ENCODE data around the gene AP1S1. TPM values are rescaled to one million over a fixed set of nuclear protein-coding genes. Genes with fewer than 3 reads are reported as not detected.

Gene AP1S1
- total RNA-seq, 2 experiments from 2014 or later, result 3.0 to 3.9 TPM

DNA sequence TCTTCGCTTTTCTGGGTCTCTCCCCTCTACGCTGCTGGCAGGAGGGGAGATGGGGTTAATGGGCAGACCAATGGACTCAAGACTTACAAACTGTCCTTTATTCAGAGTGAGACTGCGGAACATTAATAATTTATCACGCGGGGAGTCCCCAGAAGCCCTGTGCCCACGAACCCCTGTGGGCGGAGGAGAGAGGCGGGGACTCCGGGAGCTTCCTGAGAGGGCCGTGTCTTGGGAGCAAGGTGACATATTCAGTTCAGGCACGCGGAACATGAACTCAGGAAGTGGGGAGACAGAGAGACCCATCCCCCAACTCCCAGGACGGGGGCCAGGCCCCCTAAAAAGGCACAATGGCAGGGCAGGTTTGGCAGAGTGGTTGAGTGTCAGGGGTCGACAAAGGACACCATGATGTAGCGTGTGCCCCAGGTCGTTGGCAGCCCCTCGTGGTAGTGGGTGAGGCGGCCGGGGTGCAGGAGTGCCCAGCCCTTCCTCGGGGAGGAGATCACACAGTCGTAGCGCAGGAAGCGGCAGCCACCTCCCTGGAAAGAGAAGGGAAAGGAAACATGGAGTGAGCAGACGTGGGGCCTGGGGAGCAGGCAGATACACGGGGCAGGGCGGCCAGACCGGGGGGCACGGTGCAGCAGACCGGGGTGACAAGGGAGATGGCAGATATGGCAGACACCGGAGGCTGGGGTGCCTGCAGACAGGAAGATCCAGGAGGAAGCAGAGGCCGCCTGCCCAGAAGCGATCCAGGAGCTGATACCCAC, 51.8 kb downstream of the AP1S1 start:
- no peak overlapping the region for H3K4me3 Mint-ChIP-seq

DNA sequence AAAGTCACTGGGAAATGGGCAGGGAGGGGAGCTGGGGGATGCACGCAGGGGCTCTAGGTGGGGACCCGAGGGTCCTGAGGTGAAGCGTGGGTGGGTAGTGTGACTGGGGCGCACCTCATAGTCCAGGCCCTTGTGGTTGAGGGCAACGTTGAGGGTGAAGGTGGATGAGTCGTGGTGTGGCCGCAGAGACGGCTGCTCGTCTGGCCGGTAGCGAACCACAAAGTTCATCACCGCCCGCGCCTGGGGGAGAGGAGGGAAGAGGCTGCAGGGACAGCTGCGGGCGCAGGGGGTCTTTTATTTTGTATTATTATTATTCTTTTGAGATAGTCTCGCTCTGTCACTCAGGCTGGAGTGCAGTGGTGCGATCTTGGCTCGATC, 52.4 kb downstream of the AP1S1 start:
- Mint-ChIP-seq H3K27ac (no peak overlapping the region), H3K27me3 (peaks cover 17% of the 10 kb centered on the region), H3K36me3 (ENCODE audit: low read depth) (peaks cover 23% of the 10 kb centered on the region), H3K4me3 (no peak overlapping the region), H3K4me1 (ENCODE audit: low read depth) (peaks cover 9% of the 10 kb centered on the region), H3K9me3 (no peaks in the 10 kb centered on the region)
- ATAC-seq (ENCODE audit: poor library complexity) (no peak), DNase-seq (no peak)
- peaks cover 18% of the 10 kb centered on the region for H3K36me3 ChIP-seq (ENCODE audit: insufficient read depth, low read length)
- ChIA-PET POLR2A (interaction anchor here (0.6 kb wide), 1 partner anchor 501 kb away, joined by 3 read pairs; the partner anchor contains the start of gene POP7), CTCF (no interaction called here)
- H3K4me3 ChIP-seq (ENCODE audit: low read length), result no peak overlapping the region
- H3K4me1 ChIP-seq (ENCODE audit: insufficient read depth, low read length), result peaks cover 28% of the 10 kb centered on the region
- TF ChIP-seq CTCF (IDR thresholded peaks at IDR 0.05), result no peak
- H3K9me3 ChIP-seq (ENCODE audit: control insufficient read depth in 1 of 2, insufficient read depth in 1 of 2, low read length in 2 of 2), result peaks cover 0 to 6% of the 10 kb centered on the region in 2 experiments
- no peak overlapping the region for H3K27ac ChIP-seq (ENCODE audit: low read depth in 1 of 2, low read length in 2 of 2)
- H3K27me3 ChIP-seq (ENCODE audit: control insufficient read depth in 1 of 2, insufficient read depth in 2 of 2, low read length in 2 of 2), result peaks cover 5 to 12% of the 10 kb centered on the region in 2 experiments
- intact Hi-C loops (cut with DNase I, micrococcal nuclease), result no loop called here

More for the DNA sequence above, 51.8 kb downstream of the AP1S1 start:
- Histone ChIP-seq H3K27me3 (ENCODE audit: control insufficient read depth in 1 of 2, insufficient read depth in 2 of 2, low read length in 2 of 2) (peaks cover 7 to 15% of the 10 kb centered on the region in 2 experiments), H3K4me1 (ENCODE audit: insufficient read depth, low read length) (peaks cover 32% of the 10 kb centered on the region), H3K27ac (ENCODE audit: low read depth in 1 of 2, low read length in 2 of 2) (no peak overlapping the region), H3K9me3 (ENCODE audit: control insufficient read depth in 1 of 2, insufficient read depth in 1 of 2, low read length in 2 of 2) (peaks cover 0 to 11% of the 10 kb centered on the region in 2 experiments), H3K36me3 (ENCODE audit: insufficient read depth, low read length) (peaks cover 12% of the 10 kb centered on the region), H3K4me3 (ENCODE audit: low read length) (no peak overlapping the region)
- DNase-seq, result no peak
- Mint-ChIP-seq H3K4me1 (ENCODE audit: low read depth) (peaks cover 10% of the 10 kb centered on the region), H3K27ac (no peak overlapping the region), H3K9me3 (no peaks in the 10 kb centered on the region), H3K27me3 (peaks cover 18% of the 10 kb centered on the region), H3K36me3 (ENCODE audit: low read depth) (peaks cover 23% of the 10 kb centered on the region)
- TF ChIP-seq CTCF (IDR thresholded peaks at IDR 0.05), result no peak
- ChIA-PET CTCF (interaction anchor here (1.5 kb wide), 1 partner anchor 38 kb away, joined by 4 read pairs; no protein-coding TSS in a partner anchor), POLR2A (no interaction called here)
- intact Hi-C loops (cut with DNase I, micrococcal nuclease), result no loop called here
- no peak for ATAC-seq (ENCODE audit: poor library complexity)

- intact Hi-C loops (cut with DNase I, micrococcal nuclease), result no loop called here
- peaks cover 9% of the 10 kb centered on the region for H3K4me1 Mint-ChIP-seq (ENCODE audit: low read depth)
- no peak for TF ChIP-seq CTCF (IDR thresholded peaks at IDR 0.05)
- H3K27ac Mint-ChIP-seq, result no peak overlapping the region
- Histone ChIP-seq H3K27ac (ENCODE audit: low read depth in 1 of 2, low read length in 2 of 2) (no peak overlapping the region), H3K4me1 (ENCODE audit: insufficient read depth, low read length) (peaks cover 21% of the 10 kb centered on the region), H3K27me3 (ENCODE audit: control insufficient read depth in 1 of 2, insufficient read depth in 2 of 2, low read length in 2 of 2) (peaks cover under 1 to 4% of the 10 kb centered on the region in 2 experiments), H3K4me3 (ENCODE audit: low read length) (no peak overlapping the region), H3K36me3 (ENCODE audit: insufficient read depth, low read length) (peaks cover 26% of the 10 kb centered on the region), H3K9me3 (ENCODE audit: control insufficient read depth in 1 of 2, insufficient read depth in 1 of 2, low read length in 2 of 2) (peaks cover 0 to 3% of the 10 kb centered on the region in 2 experiments)
- ChIA-PET POLR2A (interaction anchor here (0.6 kb wide), 1 partner anchor 502 kb away, joined by 3 read pairs; the partner anchor contains the start of gene POP7), CTCF (no interaction called here)
- DNase-seq (no peak), ATAC-seq (ENCODE audit: poor library complexity) (no peak)
- H3K9me3 Mint-ChIP-seq, result no peaks in the 10 kb centered on the region
- no peak overlapping the region for H3K4me3 Mint-ChIP-seq
- H3K27me3 Mint-ChIP-seq, result peaks cover 15% of the 10 kb centered on the region
- peaks cover 23% of the 10 kb centered on the region for H3K36me3 Mint-ChIP-seq (ENCODE audit: low read depth)
Observed at GRCh38 chr7:101207459-101207858, 53.2 kb downstream of the AP1S1 start.

All from CD4-positive, alpha-beta T cell (primary cell).